Glomerular visceral epithelial cell (primary cell): ENCODE measurements around the gene OLFML2B.
A peak's percentile ranks its signal among the peaks of the same experiment; 100 is the strongest.

ENCODE experiments used
- DNase-seq: peaks from one replicate; pipeline ENCODE4 v3.0.0-alpha.2; 2016; ENCODE audit errors: extremely low spot score

The OLFML2B gene

GRCh38 chr1:162006081-162006480, 17.6 kb downstream of the OLFML2B start:
- no peak for DNase-seq

GRCh38 chr1:162004441-162004950, 19.2 kb downstream of the OLFML2B start:
- no peak for DNase-seq

GRCh38 chr1:162003830-162004215, 19.8 kb downstream of the OLFML2B start:
- DNase-seq: peak; percentile 87

GRCh38 chr1:162003061-162003829, 20.4 kb downstream of the OLFML2B start:
- peak; percentile 99 for DNase-seq

GRCh38 chr1:162000053-162000420, 23.6 kb downstream of the OLFML2B start:
- DNase-seq: no peak

- DNase-seq: no peak
Observed at GRCh38 chr1:161999301-162000052, 24.2 kb downstream of the OLFML2B start.

GRCh38 chr1:161998811-161999210, 24.9 kb downstream of the OLFML2B start:
- peak; percentile 69 for DNase-seq

- no peak for DNase-seq
Observed at GRCh38 chr1:161997152-161997551, 26.5 kb downstream of the OLFML2B start.

GRCh38 chr1:161994175-161994668, 29.4 kb downstream of the OLFML2B start:
- no peak for DNase-seq

GRCh38 chr1:161993576-161993975, 30.1 kb downstream of the OLFML2B start:
- DNase-seq: no peak

GRCh38 chr1:161989786-161990185, 33.9 kb downstream of the OLFML2B start:
- DNase-seq: no peak

- DNase-seq: peak; percentile 14
Observed at GRCh38 chr1:161989108-161989507, 34.6 kb downstream of the OLFML2B start.

- no peak for DNase-seq
Observed at GRCh38 chr1:161988413-161988812, 35.3 kb downstream of the OLFML2B start.

- DNase-seq: no peak
Observed at GRCh38 chr1:161987872-161988271, 35.8 kb downstream of the OLFML2B start.

- DNase-seq: no peak
Observed at GRCh38 chr1:161987303-161987702, 36.4 kb downstream of the OLFML2B start.

GRCh38 chr1:161986328-161986727, 37.3 kb downstream of the OLFML2B start:
- DNase-seq: no peak

GRCh38 chr1:161985301-161985822, 38.3 kb downstream of the OLFML2B start:
- DNase-seq: no peak

- no peak for DNase-seq
Observed at GRCh38 chr1:161983725-161984124, 39.9 kb downstream of the OLFML2B start.

GRCh38 chr1:161982917-161983316, 40.8 kb downstream of the OLFML2B start:
- DNase-seq: no peak

- no peak for DNase-seq
Observed at GRCh38 chr1:161982507-161982895, 41.2 kb downstream of the OLFML2B start.

- no peak for DNase-seq
Observed at GRCh38 chr1:161981735-161982506, 41.7 kb downstream of the OLFML2B start.

GRCh38 chr1:161981126-161981525, 42.5 kb downstream of the OLFML2B start:
- no peak for DNase-seq
